Measurements from ENCODE around the gene CST3.
"Not testable (repeated sequence)": the region's sequence is repeated elsewhere in the genome, so short reads cannot be mapped to it uniquely, and the experiment has no call there.

The CST3 gene

DNA sequence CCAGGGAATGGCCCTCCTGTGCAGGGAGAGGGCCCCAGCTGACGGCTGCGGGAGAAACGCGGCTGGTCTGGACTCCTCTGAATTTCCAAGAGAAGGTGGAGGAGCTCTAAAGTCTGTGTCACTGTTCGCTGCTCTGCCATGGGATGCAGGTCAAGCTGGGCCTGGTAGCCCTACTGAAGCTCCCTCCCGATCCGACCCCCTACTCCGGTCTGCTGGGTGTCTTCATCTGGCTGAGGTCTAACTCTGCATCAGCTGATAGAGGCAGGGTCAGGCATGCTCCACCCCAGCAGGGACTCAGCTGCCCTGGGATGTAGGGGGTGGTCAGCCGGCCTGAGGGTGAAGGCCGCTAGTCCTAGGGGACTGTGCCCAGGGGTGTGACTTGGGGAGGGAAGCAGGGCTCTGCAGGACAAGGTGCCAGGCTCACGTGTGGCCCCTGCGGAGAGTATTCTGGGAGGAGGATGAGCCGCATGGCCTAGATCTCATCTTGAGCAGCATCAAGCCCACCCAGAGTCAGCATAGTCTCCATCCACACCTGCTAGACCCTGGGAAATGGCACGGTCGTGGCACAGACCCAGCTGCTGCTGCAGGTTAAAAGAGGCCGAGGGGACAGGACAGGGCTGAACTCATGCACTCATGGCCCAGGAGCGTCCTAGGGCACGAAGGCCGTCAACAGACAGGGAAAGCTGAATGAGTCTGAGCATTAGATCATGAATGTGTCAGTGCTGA lies 1.4 kb downstream of the CST3 start:
- TF ChIP-seq, protein P1, sequence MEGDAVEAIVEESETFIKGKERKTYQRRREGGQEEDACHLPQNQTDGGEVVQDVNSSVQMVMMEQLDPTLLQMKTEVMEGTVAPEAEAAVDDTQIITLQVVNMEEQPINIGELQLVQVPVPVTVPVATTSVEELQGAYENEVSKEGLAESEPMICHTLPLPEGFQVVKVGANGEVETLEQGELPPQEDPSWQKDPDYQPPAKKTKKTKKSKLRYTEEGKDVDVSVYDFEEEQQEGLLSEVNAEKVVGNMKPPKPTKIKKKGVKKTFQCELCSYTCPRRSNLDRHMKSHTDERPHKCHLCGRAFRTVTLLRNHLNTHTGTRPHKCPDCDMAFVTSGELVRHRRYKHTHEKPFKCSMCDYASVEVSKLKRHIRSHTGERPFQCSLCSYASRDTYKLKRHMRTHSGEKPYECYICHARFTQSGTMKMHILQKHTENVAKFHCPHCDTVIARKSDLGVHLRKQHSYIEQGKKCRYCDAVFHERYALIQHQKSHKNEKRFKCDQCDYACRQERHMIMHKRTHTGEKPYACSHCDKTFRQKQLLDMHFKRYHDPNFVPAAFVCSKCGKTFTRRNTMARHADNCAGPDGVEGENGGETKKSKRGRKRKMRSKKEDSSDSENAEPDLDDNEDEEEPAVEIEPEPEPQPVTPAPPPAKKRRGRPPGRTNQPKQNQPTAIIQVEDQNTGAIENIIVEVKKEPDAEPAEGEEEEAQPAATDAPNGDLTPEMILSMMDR (IDR thresholded peaks at IDR 0.05; ENCODE audit: borderline replicate concordance, control extremely low read depth, extremely low read depth, insufficient read depth, missing control alignments), result no peak
- in situ Hi-C loops (cut with MboI; ENCODE audit: low sequenced_read_pairs, unreplicated experiment), result no loop called here
- DNase-seq (ENCODE audit: low spot score), result no peak

DNA sequence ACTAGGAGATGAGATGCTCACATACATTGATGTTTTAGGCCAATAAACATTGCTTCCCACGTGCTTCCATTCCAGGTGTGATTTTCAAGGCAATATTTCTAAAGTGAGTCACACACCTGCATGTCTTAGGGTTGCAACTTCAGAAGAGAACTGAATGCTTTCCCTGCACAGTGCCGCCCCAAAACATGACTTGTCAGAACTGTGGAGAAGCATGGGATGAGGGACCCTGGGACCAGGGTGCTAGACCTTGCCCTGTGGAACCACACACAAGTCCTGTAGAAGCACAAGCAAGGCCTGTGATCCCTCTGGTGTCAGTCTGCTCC lies 2.0 kb downstream of the CST3 start:
- in situ Hi-C loops (cut with MboI; ENCODE audit: low sequenced_read_pairs, unreplicated experiment); DNase-seq (ENCODE audit: low spot score): not testable (repeated sequence)

DNA sequence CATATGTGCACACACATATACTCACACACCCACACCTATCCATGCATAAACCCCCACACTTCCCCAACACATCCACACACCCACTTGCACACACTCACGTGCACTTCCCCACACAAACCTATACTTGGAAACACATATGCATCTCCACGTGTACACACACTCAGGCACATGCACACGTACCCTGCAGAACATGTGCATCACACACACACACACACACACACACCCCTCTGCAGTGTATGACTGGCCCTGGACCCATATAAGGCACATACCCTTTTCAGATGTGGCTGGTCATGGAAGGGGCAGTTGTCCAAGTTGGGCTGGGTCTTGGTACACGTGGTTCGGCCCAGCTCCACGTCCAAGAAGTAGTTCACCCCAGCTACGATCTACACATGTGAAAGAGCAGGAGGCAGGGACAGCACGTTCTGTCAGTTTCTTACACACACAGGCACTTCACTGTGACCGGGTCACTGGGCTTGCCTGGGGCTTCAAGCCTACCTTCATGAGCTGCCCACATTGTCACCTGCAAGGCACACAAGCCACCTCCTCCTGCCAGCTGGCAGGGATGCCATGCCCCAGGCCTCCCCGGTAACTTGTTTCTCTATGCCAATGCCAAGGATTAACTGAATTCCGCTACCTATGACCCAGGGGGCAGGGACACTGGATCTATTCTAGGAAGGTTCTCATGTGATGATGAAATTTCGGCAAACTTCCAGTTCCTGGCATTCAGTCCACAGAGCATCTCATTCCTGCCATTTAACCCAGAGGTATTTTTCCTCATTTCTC lies 2.6 kb downstream of the CST3 start:
- TF ChIP-seq, protein P1 (IDR thresholded peaks at IDR 0.05; ENCODE audit: borderline replicate concordance, control extremely low read depth, extremely low read depth, insufficient read depth, missing control alignments), result no peak
- DNase-seq (ENCODE audit: low spot score), result no peak
- in situ Hi-C loops (cut with MboI; ENCODE audit: low sequenced_read_pairs, unreplicated experiment), result no loop called here

DNA sequence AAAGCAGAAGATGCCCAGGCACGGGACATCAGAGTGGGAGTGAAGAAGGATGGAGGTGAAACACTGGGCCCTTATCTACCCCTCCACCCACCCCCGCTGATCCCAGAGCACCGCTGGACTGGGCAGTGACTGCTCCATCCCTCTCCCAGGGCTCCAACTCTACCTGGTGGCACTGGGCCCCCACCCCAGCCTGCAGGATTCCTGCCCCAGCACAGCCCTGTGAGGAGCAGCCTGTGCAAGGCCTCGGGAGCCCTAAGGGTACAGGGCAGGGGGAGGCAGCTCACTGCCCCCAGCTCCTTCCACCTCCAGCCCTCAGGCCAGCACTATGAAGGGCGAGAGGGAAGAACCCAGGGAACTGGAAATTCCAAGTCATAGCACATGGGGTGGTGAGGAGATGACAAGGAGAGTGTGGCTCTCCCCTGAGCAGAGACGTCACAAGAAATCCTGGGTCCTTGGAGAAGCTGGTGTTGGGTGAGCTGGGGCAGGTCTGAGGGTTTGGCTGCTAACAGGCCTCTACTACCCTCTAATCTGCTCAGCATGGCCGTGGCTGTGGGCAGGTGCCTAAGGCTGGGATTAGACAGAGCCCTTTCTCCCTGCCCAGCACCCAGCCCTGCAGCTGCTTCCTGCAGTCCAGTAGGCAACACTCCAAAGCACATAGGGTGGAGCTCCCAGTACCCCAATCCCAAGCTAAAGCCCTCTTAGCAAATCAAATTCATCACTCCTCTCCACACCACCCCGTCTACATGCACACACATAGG lies 3.5 kb downstream of the CST3 start:
- TF ChIP-seq, protein P1 (IDR thresholded peaks at IDR 0.05; ENCODE audit: borderline replicate concordance, control extremely low read depth, extremely low read depth, insufficient read depth, missing control alignments), result no peak
- in situ Hi-C loops (cut with MboI; ENCODE audit: low sequenced_read_pairs, unreplicated experiment), result no loop called here
- no peak for DNase-seq (ENCODE audit: low spot score)

DNA sequence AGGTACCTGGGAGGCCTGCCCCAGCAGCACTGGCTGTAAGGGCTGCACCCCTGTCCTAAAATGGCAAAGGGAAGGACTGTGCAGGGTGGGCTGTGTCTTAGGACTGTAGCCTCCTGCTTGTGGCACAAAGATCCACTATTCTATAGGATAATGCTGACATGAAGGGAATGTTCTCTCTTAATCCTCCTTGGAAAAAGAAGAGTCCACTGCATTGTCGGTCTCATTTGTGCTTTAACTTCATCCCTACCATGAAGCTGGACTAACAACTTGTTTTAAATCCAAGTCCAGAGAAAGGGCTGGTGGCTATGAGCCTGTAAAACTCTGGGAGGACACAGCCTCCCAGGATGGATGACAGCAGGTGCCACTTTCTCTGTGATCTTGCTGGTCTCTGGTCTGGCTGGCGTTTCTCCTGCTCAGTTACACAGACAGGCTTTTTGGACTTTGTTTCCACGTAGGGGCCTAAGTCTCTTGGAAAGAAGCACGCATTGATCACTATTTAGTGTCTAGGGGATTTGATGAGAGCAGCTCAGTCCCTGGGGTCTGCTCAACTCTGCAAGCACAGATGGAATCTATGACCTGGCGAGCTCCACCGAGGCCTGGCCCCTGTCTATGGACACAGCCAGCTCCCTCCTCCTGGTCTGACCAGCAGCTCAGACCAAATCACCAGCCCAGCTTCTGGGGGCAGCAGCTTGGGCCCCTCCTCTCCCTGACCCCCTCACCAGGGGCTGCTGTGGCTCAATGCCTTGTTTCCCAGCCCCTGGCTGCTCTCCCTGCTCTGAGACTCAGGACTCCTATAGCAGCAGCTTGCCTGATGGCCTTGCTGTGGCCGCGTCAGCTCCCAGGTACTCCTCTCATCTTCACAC lies 4.8 kb downstream of the CST3 start:
- DNase-seq (ENCODE audit: low spot score), result no peak
- TF ChIP-seq, protein P1 (IDR thresholded peaks at IDR 0.05; ENCODE audit: borderline replicate concordance, control extremely low read depth, extremely low read depth, insufficient read depth, missing control alignments), result no peak
- in situ Hi-C loops (cut with MboI; ENCODE audit: low sequenced_read_pairs, unreplicated experiment), result no loop called here

DNA sequence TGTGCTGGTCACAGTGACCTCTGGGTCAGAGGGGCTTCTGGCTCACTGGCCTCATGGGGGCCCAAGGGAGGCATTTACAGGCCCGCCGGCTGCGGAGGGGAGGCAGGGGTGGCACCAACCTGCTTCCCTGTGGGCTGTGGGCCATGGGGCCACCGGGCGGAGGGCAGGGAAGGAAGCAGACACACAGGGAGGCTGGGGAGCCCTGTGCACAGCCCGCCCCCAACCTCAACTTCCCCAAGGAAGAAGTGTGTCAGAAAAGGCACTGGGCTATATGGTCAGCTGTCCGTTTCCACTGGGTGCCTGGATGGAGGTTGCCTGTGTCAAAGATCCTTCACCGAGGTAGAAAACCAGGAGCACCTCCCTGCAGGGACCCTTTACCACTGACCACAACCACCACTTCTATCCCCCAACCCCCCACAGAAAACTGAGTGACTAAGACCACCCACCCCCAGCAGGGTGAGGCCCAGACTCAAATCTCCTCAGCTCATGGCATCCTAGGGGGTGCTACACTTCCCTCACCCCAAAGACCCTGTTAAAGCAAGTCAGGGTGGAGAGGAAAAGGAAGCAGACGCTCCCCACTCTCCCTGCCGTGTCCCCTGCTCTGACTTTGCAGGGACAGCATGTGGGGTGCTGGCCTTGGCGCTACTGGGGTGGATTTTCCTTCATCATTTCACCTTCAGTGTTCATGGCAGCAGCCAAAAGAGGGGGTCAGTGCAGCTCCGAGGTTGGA lies 5.6 kb downstream of the CST3 start:
- in situ Hi-C loops (cut with MboI; ENCODE audit: low sequenced_read_pairs, unreplicated experiment), result no loop called here
- TF ChIP-seq, protein P1 (IDR thresholded peaks at IDR 0.05; ENCODE audit: borderline replicate concordance, control extremely low read depth, extremely low read depth, insufficient read depth, missing control alignments), result no peak
- no peak for DNase-seq (ENCODE audit: low spot score)

Measured in GM13976 (cell line).